GM12878 (cell line): Measurements from ENCODE around the gene ARVCF. TPM values are rescaled to one million over a fixed set of nuclear protein-coding genes. Genes with fewer than 3 reads are reported as not detected.

ENCODE experiments used
- ATAC-seq: fragments of 200-7000 bp; cut with Tn5 transposase; 3 replicates; pipeline ENCODE4 v1.9.1; 2020; ENCODE audit warnings: mild to moderate bottlenecking, moderate library complexity
- BruUV-seq: library from RNA; stranded (reverse); fragments of 400-500 nt; replicated peaks from 2 replicates; lab custom pipeline; 2021; lab: Mats Ljungman, UMichigan
- CTCF ChIA-PET: fragments of 300-600 bp; sonication (Branson Sonifier 250); formaldehyde crosslinking; extraction: SDS; loops from one replicate; lab custom pipeline; 2021; ENCODE audit warnings: inconsistent platforms; lab: Yijun Ruan, JAX
- POLR2A ChIA-PET: fragments of 350-600 bp; formaldehyde crosslinking; extraction: SDS; loops from one replicate; lab custom pipeline; 2021; ENCODE audit warnings: inconsistent platforms; lab: Charles Lee
- RAD21 ChIA-PET: fragments of 300-600 bp; sonication (Branson Sonifier 250); formaldehyde crosslinking; loops from one replicate; lab custom pipeline; 2023; ENCODE audit warnings: antibody characterized with exemption; ENCODE audit not compliant: unreplicated experiment; lab: Charles Lee
- SMC1A ChIA-PET: fragments of 300-600 bp; sonication (Branson Sonifier 250); formaldehyde crosslinking; loops from one replicate; lab custom pipeline; 2023; ENCODE audit not compliant: unreplicated experiment, uncharacterized antibody; lab: Charles Lee
- DNase-seq: peaks from one replicate; pipeline ENCODE4 v3.0.0-alpha.2; 2011; ENCODE audit warnings: low read depth, low spot score
- FAIRE-seq: peaks from 3 replicates; lab custom pipeline; 2011; peaks lifted over from hg19 to GRCh38; lab: Jason Lieb, UNC
- H2AFZ ChIP-seq: 2 replicates; pipeline ENCODE4 v1.6.0; 2011; ENCODE audit warnings: low read depth, low read length, control low read depth; ENCODE audit not compliant: control insufficient read depth
- H3K27ac ChIP-seq: 2 replicates; pipeline ENCODE4 v1.5.1; 2011; ENCODE audit warnings: control low read depth; ENCODE audit not compliant: control insufficient read depth, insufficient read depth
- H3K27me3 ChIP-seq, 2 experiments: replicated peaks in 1 of 2; 2 replicates each; pipeline versions ENCODE4 v1.6.0 to v1.6.1; 2011; ENCODE audit warnings: low read length in 1 of 2; ENCODE audit not compliant: control insufficient read depth in 2 of 2, insufficient read depth in 2 of 2
- H3K36me3 ChIP-seq, 2 experiments: 2 replicates each; pipeline ENCODE4 v1.5.1; 2011; ENCODE audit warnings: low read length in 1 of 2; ENCODE audit not compliant: control insufficient read depth in 2 of 2, insufficient read depth in 2 of 2
- H3K4me1 ChIP-seq: 2 replicates; pipeline ENCODE4 v1.6.1; 2011; ENCODE audit warnings: mild to moderate bottlenecking, low read length, moderate library complexity, mixed read lengths; ENCODE audit not compliant: control insufficient read depth, insufficient read depth
- H3K4me2 ChIP-seq: 2 replicates; pipeline ENCODE4 v1.6.0; 2011; ENCODE audit warnings: control low read depth; ENCODE audit not compliant: control insufficient read depth, insufficient read depth
- H3K4me3 ChIP-seq: fragments of 200-600 bp; sonication (generic); 2 replicates; pipeline ENCODE4 v1.5.1; 2016
- H3K79me2 ChIP-seq: 2 replicates; pipeline ENCODE4 v1.6.0; 2011; ENCODE audit warnings: low read length; ENCODE audit not compliant: control insufficient read depth, insufficient read depth
- H3K9ac ChIP-seq: 2 replicates; pipeline ENCODE4 v1.8.0; 2011; ENCODE audit warnings: low read length, control low read depth, mixed read lengths; ENCODE audit not compliant: control insufficient read depth, insufficient read depth
- H3K9me3 ChIP-seq: replicated peaks from 3 replicates; pipeline ENCODE4 v1.5.1; 2011; ENCODE audit warnings: mild to moderate bottlenecking, low read length; ENCODE audit not compliant: control insufficient read depth, insufficient read depth
- H4K20me1 ChIP-seq: 2 replicates; pipeline ENCODE4 v1.6.0; 2011; ENCODE audit not compliant: control insufficient read depth, insufficient read depth
- BHLHE40 ChIP-seq, 2 experiments: fragments of 450-650 bp in 1 of 2; IDR thresholded peaks; 2 replicates each; pipeline ENCODE4 v1.6.1; 2011 to 2017; ENCODE audit warnings: low read depth in 2 of 2, borderline replicate concordance in 1 of 2, improper control_type of control experiment in 1 of 2, low read length in 1 of 2, mild to moderate bottlenecking in 1 of 2
- EP300 ChIP-seq, 2 experiments: fragments of 150-350 bp in 1 of 2; IDR thresholded peaks; 2 replicates each; pipeline ENCODE4 v1.6.1; 2011 to 2012; ENCODE audit warnings: low read depth in 2 of 2, low read length in 2 of 2, borderline replicate concordance in 1 of 2, improper control_type of control experiment in 1 of 2, inconsistent platforms in 1 of 2; ENCODE audit not compliant: control insufficient read depth in 1 of 2
- ESRRA ChIP-seq: IDR thresholded peaks from 2 replicates; pipeline ENCODE4 v1.6.1; 2012; ENCODE audit warnings: mild to moderate bottlenecking, low read length, improper control_type of control experiment
- HCFC1 ChIP-seq: fragments of 150-350 bp; IDR thresholded peaks from 2 replicates; pipeline ENCODE4 v1.6.1; 2014; ENCODE audit warnings: low read length
- IRF5 ChIP-seq: fragments of 450-650 bp; IDR thresholded peaks from 2 replicates; pipeline ENCODE4 v1.6.1; 2017; ENCODE audit warnings: borderline replicate concordance
- MTA2 ChIP-seq: fragments of 450-650 bp; IDR thresholded peaks from 2 replicates; pipeline ENCODE4 v1.6.1; 2016; ENCODE audit warnings: low read depth, mild to moderate bottlenecking, moderate library complexity
- NFXL1 ChIP-seq: fragments of 450-650 bp; IDR thresholded peaks from 2 replicates; pipeline ENCODE4 v1.6.1; 2017; ENCODE audit warnings: antibody characterized with exemption, mild to moderate bottlenecking, borderline replicate concordance
- NR2F1 ChIP-seq: fragments of 450-650 bp; conservative IDR thresholded peaks from 2 replicates; pipeline ENCODE4 v1.6.1; 2017; ENCODE audit warnings: mild to moderate bottlenecking
- PBX3 ChIP-seq: IDR thresholded peaks from 2 replicates; pipeline ENCODE4 v1.6.1; 2011; ENCODE audit warnings: mild to moderate bottlenecking, low read depth, low read length, moderate library complexity; ENCODE audit not compliant: insufficient replicate concordance
- POU2F2 ChIP-seq: IDR thresholded peaks from 3 replicates; pipeline ENCODE4 v1.6.1; 2011; ENCODE audit warnings: low read depth, mild to moderate bottlenecking, low read length, borderline replicate concordance
- REST ChIP-seq: IDR thresholded peaks from 2 replicates; pipeline ENCODE4 v1.6.1; 2012; ENCODE audit warnings: mild to moderate bottlenecking, low read depth, low read length
- SPI1 ChIP-seq: IDR thresholded peaks from 2 replicates; pipeline ENCODE4 v1.6.1; 2011; ENCODE audit warnings: low read depth, mild to moderate bottlenecking, low read length, moderate library complexity, borderline replicate concordance; ENCODE audit not compliant: insufficient read depth
- STAT3 ChIP-seq: IDR thresholded peaks from 2 replicates; pipeline ENCODE4 v1.6.1; 2011; ENCODE audit warnings: low read depth, low read length, improper control_type of control experiment
- ZZZ3 ChIP-seq: IDR thresholded peaks from 2 replicates; pipeline ENCODE4 v1.6.1; 2011; ENCODE audit warnings: low read depth; ENCODE audit not compliant: control insufficient read depth, insufficient read length
- WGBS: methylation state at CpG from one replicate; pipeline ENCODE4 v1.1.6; 2016; ENCODE audit warnings: low lambda C conversion rate; ENCODE audit not compliant: insufficient replicate concordance, insufficient coverage; ENCODE audit errors: missing lambda C conversion rate; 5-methylcytosine and 5-hydroxymethylcytosine counted together
- in situ Hi-C: fragments of 300-500 bp; cut with MboI; formaldehyde crosslinking; loops from 9 replicates; pipeline ENCODE4 v1.14.3; 2018; ENCODE audit warnings: mixed read lengths
- intact Hi-C: fragments of 100-400 bp; cut with micrococcal nuclease; formaldehyde crosslinking; loops from one replicate; pipeline ENCODE4 v1.14.2; 2022; ENCODE audit not compliant: unreplicated experiment
- polyA plus RNA-seq, 11 experiments: library from polyadenylated mRNA; depleted of rRNA in 4 of 11; unstranded in 6 of 11; stranded (reverse) in 5 of 11; fragments of >200 nt; fragmentation: Nextera tagmentation in 4 of 11; fragmentation: Illumina TruSeq in 1 of 11; extraction: Ambion mirVana in 4 of 11; extraction: Trizol in 1 of 11; gene quantifications; 1 replicate in 1 of 11; 2 replicates in 10 of 11; pipeline versions ENCODE4 v1.2.1 to v1.2.3, GENCODE V29; 2011 to 2016; ENCODE audit warnings: inconsistent platforms in 2 of 11, missing spikeins in 2 of 11, low read depth in 1 of 11
- total RNA-seq, 4 experiments: library from RNA; depleted of rRNA in 3 of 4; stranded (reverse); fragments of >200 nt in 3 of 4; fragmentation: Illumina TruSeq in 1 of 4; extraction: Trizol in 1 of 4; gene quantifications; 2 replicates each; pipeline versions ENCODE4 v1.2.1 to v1.2.3, GENCODE V29; 2013 to 2021

ARVCF gene
- total and polyA plus RNA-seq, 10 of the 15 experiments (the other 5 are each of a cell fraction or from before 2014, with no cell fraction given), result 0.13 to 1.9 (median 1.0) TPM; not detected in 2

GRCh38 chr22:20036535-20037392 is 20.1 kb upstream of the ARVCF start (continued):
- TF ChIP-seq NFXL1 (no peak), REST (no peak), POU2F2 (no peak)
- TF ChIP-seq, all 136 proteins: peak for 0

- H3K9me3 ChIP-seq, result peaks cover 6% of the 10 kb centered on the region; the same call in 2 of the 3 replicates
- FAIRE-seq (peak; percentile 95), DNase-seq (no peak), ATAC-seq (peak; percentile 78)
- 0 out of 2 replicates have a peak overlapping the region, but pooled peaks have one; percentile 3 for H3K4me3 ChIP-seq
- peaks cover 0 to 3% of the 10 kb centered on the region in 2 experiments; a peak in 2 of 4 replicates for H3K36me3 ChIP-seq
- no peak overlapping the region; the same call in 1 of the 2 replicates for H3K27ac ChIP-seq
- no TSS peak for BruUV-seq
- H3K4me1 ChIP-seq, result peaks cover 45% of the 10 kb centered on the region
- ChIA-PET RAD21 (no interaction called here), CTCF (interaction anchor here (1.5 kb wide), 1 partner anchor 420 kb away, joined by 3 read pairs; no protein-coding TSS in a partner anchor), POLR2A (no interaction called here), SMC1A (no interaction called here)
- intact Hi-C loops (no loop called here), in situ Hi-C loops (no loop called here)
- no peaks in the 10 kb centered on the region for H4K20me1 ChIP-seq
- H2AFZ ChIP-seq, result no peak overlapping the region
- peak overlapping the region; percentile 5 for H3K4me2 ChIP-seq
- H3K27me3 ChIP-seq, result no peaks in the 10 kb centered on the region
- no peak overlapping the region for H3K9ac ChIP-seq
- WGBS, result 3% methylated on average over 10 of the region's 10 CpGs
- no peaks in the 10 kb centered on the region for H3K79me2 ChIP-seq
- TF ChIP-seq SPI1 (peak; percentile 44; the same call in 1 of the 2 replicates), NR2F1 (no peak), BHLHE40 (IDR thresholded peaks at IDR 0.05; ENCODE audit: borderline replicate concordance in 1 of 2, low read depth in 2 of 2, low read length in 1 of 2) (peak; percentile 52 to 55; a peak in 2 of 4 replicates), HCFC1 (no peak), ESRRA (no peak), STAT3 (no peak), IRF5 (no peak), EP300 (IDR thresholded peaks at IDR 0.05; ENCODE audit: borderline replicate concordance in 1 of 2, control insufficient read depth in 1 of 2, low read depth in 2 of 2, low read length in 2 of 2) (peak in 1 of 2 experiments; percentile 19; a peak in 1 of 4 replicates), MTA2 (0 out of 2 replicates have a peak, but pooled peaks have one; percentile 23), ZZZ3 (no peak), PBX3 (peak; percentile 91)
These were observed 19.5 kb upstream of the ARVCF start for GRCh38 chr22:20036084-20036482.
